Right lobe of liver (tissue), 6 donors: ENCODE data around the gene MARCHF10. TPM values are rescaled to one million over a fixed set of nuclear protein-coding genes. Genes with fewer than 3 reads are reported as not detected.

Experiments used
- ATAC-seq, 4 donors: fragments of 200-7000 bp; cut with Tn5 transposase; one replicate each; pipeline ENCODE4 v1.9.1; 2020; ENCODE audit warnings: mild to moderate bottlenecking in 4 of 4, moderate library complexity in 4 of 4
- DNase-seq, 3 donors: peaks; one replicate each; pipeline ENCODE4 v3.0.0-alpha.2; 2020
- H3K27ac ChIP-seq, 3 donors: fragments of 200-600 bp; one replicate each; pipeline ENCODE4 v1.8.0; 2022
- H3K27me3 ChIP-seq, 2 donors: fragments of 200-600 bp; one replicate each; pipeline ENCODE4 v1.8.0; 2022
- H3K36me3 ChIP-seq, 4 donors: fragments of 200-600 bp; sonication (generic) in 1 of 4; one replicate each; pipeline versions ENCODE4 v1.5.1 to v1.8.0; 2017 to 2022; ENCODE audit warnings: control low read depth in 1 of 4
- H3K4me1 ChIP-seq, 4 donors: fragments of 200-600 bp; sonication (generic) in 1 of 4; one replicate each; pipeline versions ENCODE4 v1.5.1 to v1.8.0; 2017 to 2022; ENCODE audit warnings: control low read depth in 1 of 4
- H3K4me3 ChIP-seq, 3 donors: fragments of 200-600 bp; one replicate each; pipeline ENCODE4 v1.8.0; 2022
- H3K9me3 ChIP-seq, 4 donors: fragments of 200-600 bp; sonication (generic) in 1 of 4; one replicate each; pipeline versions ENCODE4 v1.5.1 to v1.8.0; 2017 to 2022; ENCODE audit warnings: control low read depth in 1 of 4
- CTCF ChIP-seq, 4 donors: fragments of 200-600 bp in 3 of 4; fragments of 450-650 bp in 1 of 4; IDR thresholded peaks; one replicate each; pipeline versions ENCODE4 v1.5.1 to v1.8.0; 2016 to 2022; ENCODE audit warnings: antibody characterized with exemption in 4 of 4, mild to moderate bottlenecking in 2 of 4
- POLR2A ChIP-seq: fragments of 450-650 bp; IDR thresholded peaks from one replicate; pipeline ENCODE4 v1.6.1; 2017; ENCODE audit warnings: antibody characterized with exemption, mild to moderate bottlenecking
- WGBS: methylation state at CpG from one replicate; pipeline ENCODE4 v1.1.6; 2018; ENCODE audit warnings: low coverage, low lambda C conversion rate; ENCODE audit not compliant: insufficient coverage; ENCODE audit errors: missing lambda C conversion rate; 5-methylcytosine and 5-hydroxymethylcytosine counted together
- intact Hi-C, 2 donors: fragments of 100-400 bp; cut with DNase I; formaldehyde crosslinking; loops; one replicate each; pipeline versions ENCODE4 v1.11.2 to v1.14.1; 2022
- total RNA-seq, 6 experiments: library from RNA; depleted of rRNA in 2 of 6; stranded (reverse); fragments of >200 nt in 2 of 6; fragmentation: NEBNext Ultra II Directional in 3 of 6; extraction: Animal tissue kit (Norgen Biotek cat#: 25700) in 3 of 6; gene quantifications; one replicate each; pipeline versions ENCODE4 v1.1.0 to v1.2.4, GENCODE V29; 2016 to 2023
- donor health status: DM: no; HTN: yes; CAD: no.
- donor health status: DM: no; HTN: no; CAD: no.
- donor health status: DM: no; HTN: no; CAD: no.
- donor health status: DM: no; HTN: yes; CAD: no.
- donor health status: DM: no; HTN: yes; CAD: no.

The MARCHF10 gene
- total RNA-seq, 6 experiments from 2014 or later = not detected

GRCh38 chr17:62684179-62684578, 123.9 kb downstream of the MARCHF10 start:
- no peak overlapping the region for H3K4me3 ChIP-seq
- no peaks in the 10 kb centered on the region for H3K9me3 ChIP-seq
- no peaks in the 10 kb centered on the region for H3K36me3 ChIP-seq
- ATAC-seq = no peak
- no peaks in the 10 kb centered on the region for H3K27me3 ChIP-seq
- DNase-seq = no peak
- H3K4me1 ChIP-seq = no peaks in the 10 kb centered on the region
- intact Hi-C loops = no loop called here
- TF ChIP-seq CTCF (IDR thresholded peaks at IDR 0.05) = no peak
- TF ChIP-seq POLR2A = no peak
- 60% methylated on average over 4 of the region's 4 CpGs for WGBS
- no peak overlapping the region for H3K27ac ChIP-seq

GRCh38 chr17:62681939-62682381, 126.2 kb downstream of the MARCHF10 start:
- Histone ChIP-seq H3K4me3 (no peak overlapping the region), H3K9me3 (no peaks in the 10 kb centered on the region), H3K4me1 (no peaks in the 10 kb centered on the region), H3K36me3 (no peaks in the 10 kb centered on the region), H3K27ac (no peak overlapping the region), H3K27me3 (no peaks in the 10 kb centered on the region)
- DNase-seq (no peak), ATAC-seq (no peak)
- no CpG with 5 or more reads among the region's 8 CpGs for WGBS
- TF ChIP-seq CTCF (IDR thresholded peaks at IDR 0.05) (no peak), POLR2A (no peak)
- intact Hi-C loops = no loop called here

- no peaks in the 10 kb centered on the region for H3K4me1 ChIP-seq
- no peak overlapping the region for H3K4me3 ChIP-seq
- no peaks in the 10 kb centered on the region for H3K36me3 ChIP-seq
- DNase-seq (no peak), ATAC-seq (no peak)
- intact Hi-C loops = no loop called here
- TF ChIP-seq POLR2A = no peak
- TF ChIP-seq CTCF (IDR thresholded peaks at IDR 0.05) = no peak
- H3K27ac ChIP-seq = no peak overlapping the region
- 86% methylated on average over 10 of the region's 17 CpGs for WGBS
- no peaks in the 10 kb centered on the region for H3K27me3 ChIP-seq
- H3K9me3 ChIP-seq = no peaks in the 10 kb centered on the region
Observed at GRCh38 chr17:62681061-62681938, 126.8 kb downstream of the MARCHF10 start.

GRCh38 chr17:62680541-62681052, 127.5 kb downstream of the MARCHF10 start:
- H3K36me3 ChIP-seq = no peaks in the 10 kb centered on the region
- intact Hi-C loops = no loop called here
- no peaks in the 10 kb centered on the region for H3K4me1 ChIP-seq
- no peak for ATAC-seq
- H3K27ac ChIP-seq = no peak overlapping the region
- TF ChIP-seq CTCF (IDR thresholded peaks at IDR 0.05) = no peak
- no peak for TF ChIP-seq POLR2A
- H3K4me3 ChIP-seq = no peak overlapping the region
- DNase-seq = no peak
- H3K9me3 ChIP-seq = no peaks in the 10 kb centered on the region
- no peaks in the 10 kb centered on the region for H3K27me3 ChIP-seq
- WGBS = no CpG with 5 or more reads among the region's 36 CpGs
